HG03558 (cell line): Measurements from ENCODE around the gene TNFRSF25.

Experiments used
- ATAC-seq: cut with Tn5 transposase; IDR thresholded peaks from one replicate; pipeline ENCODE4 v1.9.1; 2021; ENCODE audit warnings: moderate number of reproducible peaks; ENCODE audit not compliant: unreplicated experiment; ENCODE audit errors: extremely low read depth

TNFRSF25 gene

GRCh38 chr1:6471086-6471969 lies 5.4 kb upstream of the TNFRSF25 start:
- ATAC-seq: no peak

GRCh38 chr1:6470132-6471085 lies 4.4 kb upstream of the TNFRSF25 start:
- no peak for ATAC-seq

GRCh38 chr1:6468729-6469461 lies 2.9 kb upstream of the TNFRSF25 start:
- ATAC-seq: no peak

- no peak for ATAC-seq
These were observed 2.0 kb upstream of the TNFRSF25 start for GRCh38 chr1:6467744-6468688.

- no peak for ATAC-seq
These were observed 1.3 kb upstream of the TNFRSF25 start for GRCh38 chr1:6467224-6467623.

- no peak for ATAC-seq
These were observed 778 bp upstream of the TNFRSF25 start for GRCh38 chr1:6466751-6467150.

- no peak for ATAC-seq
These were observed 440 bp downstream of the TNFRSF25 start for GRCh38 chr1:6465461-6466005.

GRCh38 chr1:6464915-6465314 lies 1.1 kb downstream of the TNFRSF25 start:
- ATAC-seq: no peak

- ATAC-seq: no peak
These were observed 1.5 kb downstream of the TNFRSF25 start for GRCh38 chr1:6464514-6464836.

- ATAC-seq: no peak
These were observed 2.9 kb downstream of the TNFRSF25 start for GRCh38 chr1:6463120-6463412.

GRCh38 chr1:6462412-6463119 lies 3.4 kb downstream of the TNFRSF25 start:
- ATAC-seq: no peak

- ATAC-seq: no peak
These were observed 4.2 kb downstream of the TNFRSF25 start for GRCh38 chr1:6461538-6462411.

- ATAC-seq: no peak
These were observed 4.9 kb downstream of the TNFRSF25 start for GRCh38 chr1:6461051-6461530.

- ATAC-seq: no peak
These were observed 5.5 kb downstream of the TNFRSF25 start for GRCh38 chr1:6460301-6461050.

GRCh38 chr1:6459850-6460265 lies 6.1 kb downstream of the TNFRSF25 start:
- ATAC-seq: no peak

GRCh38 chr1:6456800-6457466 lies 9.0 kb downstream of the TNFRSF25 start:
- ATAC-seq: no peak
